ENCODE measurements around the gene DOCK11.

Gene DOCK11

DNA sequence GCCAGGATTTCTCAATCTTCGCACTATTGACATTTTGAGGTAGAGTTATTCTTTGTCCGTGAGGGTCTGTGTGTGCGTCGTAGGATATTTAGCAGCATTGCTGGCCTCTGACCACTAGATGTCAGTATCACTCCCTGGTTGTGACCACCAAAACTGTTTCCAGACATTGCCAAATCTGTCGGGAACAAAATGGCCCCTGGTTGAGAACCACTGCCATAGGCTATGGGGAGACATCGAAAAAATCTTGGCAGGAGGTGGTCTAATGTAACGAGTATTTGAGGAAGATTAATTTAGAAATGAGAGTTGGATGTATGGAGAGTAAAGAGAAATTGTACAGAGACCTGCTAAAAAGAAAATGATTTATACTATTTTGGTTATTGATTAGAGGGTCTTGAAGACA is 108.4 kb downstream of the DOCK11 start:
- no peaks in the 10 kb centered on the region for H3K9me3 ChIP-seq (ENCODE audit: low read depth, low read length)
- H3K9ac ChIP-seq (ENCODE audit: insufficient read length) = no peak overlapping the region
- TF ChIP-seq EZH2 (IDR thresholded peaks at IDR 0.05) = no peak
- no peak for TF ChIP-seq FOXP2 (optimal IDR thresholded peaks at IDR 0.05; ENCODE audit: control extremely low read depth, extremely low read length, insufficient read depth)
- TF ChIP-seq POLR2AphosphoS5 (IDR thresholded peaks at IDR 0.05; ENCODE audit: borderline replicate concordance, low read depth, low read length) = no peak
- H3K27ac ChIP-seq = no peak overlapping the region
- DNase-seq (ENCODE audit: low read depth, low spot score) = no peak
- no peaks in the 10 kb centered on the region for H3K36me3 ChIP-seq (ENCODE audit: insufficient read depth, low read length)
- no peak overlapping the region for H3K4me3 ChIP-seq

DNA sequence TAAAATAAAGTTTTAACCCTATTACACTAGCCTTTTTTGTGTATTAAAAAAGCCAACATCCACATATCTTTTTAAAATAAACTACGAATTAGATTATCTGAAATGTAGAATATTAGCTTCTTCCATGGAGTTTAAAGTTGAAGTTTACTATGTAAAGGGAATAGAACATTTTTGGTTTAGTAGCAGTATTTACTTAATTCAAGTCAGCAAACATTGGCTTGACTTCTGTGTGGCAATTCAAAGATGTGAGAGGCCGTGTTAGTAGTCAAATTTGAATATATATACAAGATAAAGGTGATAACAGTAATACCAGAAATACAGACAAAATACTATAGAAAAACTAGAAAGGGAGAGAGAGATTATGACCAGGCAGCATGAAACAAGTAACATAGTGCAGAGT is 116.7 kb downstream of the DOCK11 start:
- no peak overlapping the region for H3K9ac ChIP-seq (ENCODE audit: insufficient read length)
- no peak for DNase-seq (ENCODE audit: low read depth, low spot score)
- no peaks in the 10 kb centered on the region for H3K36me3 ChIP-seq (ENCODE audit: insufficient read depth, low read length)
- no peaks in the 10 kb centered on the region for H3K9me3 ChIP-seq (ENCODE audit: low read depth, low read length)
- H3K27ac ChIP-seq = no peak overlapping the region
- TF ChIP-seq EZH2 (IDR thresholded peaks at IDR 0.05) = no peak
- no peak for TF ChIP-seq FOXP2 (optimal IDR thresholded peaks at IDR 0.05; ENCODE audit: control extremely low read depth, extremely low read length, insufficient read depth)
- no peak for TF ChIP-seq POLR2AphosphoS5 (IDR thresholded peaks at IDR 0.05; ENCODE audit: borderline replicate concordance, low read depth, low read length)
- H3K4me3 ChIP-seq = no peak overlapping the region

DNA sequence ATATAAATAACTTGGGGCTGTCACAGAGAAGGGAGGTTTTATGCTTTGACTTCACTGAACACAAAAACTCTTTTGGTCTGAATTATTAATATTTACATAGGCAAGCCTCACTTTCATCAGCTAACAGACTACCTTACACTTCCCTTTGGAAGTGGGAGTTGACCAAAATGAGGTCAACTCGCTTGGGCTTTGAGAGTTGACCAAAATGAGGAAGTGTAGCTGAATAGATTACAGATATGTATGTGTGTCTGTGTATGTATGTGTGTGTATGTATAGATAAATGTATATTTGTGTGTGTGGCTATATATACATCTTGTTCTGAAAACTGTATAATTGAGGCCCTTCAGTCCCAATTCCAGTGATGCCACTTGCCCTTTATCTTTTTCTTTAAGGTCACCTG is 118.5 kb downstream of the DOCK11 start:
- Histone ChIP-seq H3K4me3 (no peak overlapping the region), H3K36me3 (ENCODE audit: insufficient read depth, low read length) (no peaks in the 10 kb centered on the region), H3K9ac (ENCODE audit: insufficient read length) (no peak overlapping the region), H3K27ac (no peak overlapping the region), H3K9me3 (ENCODE audit: low read depth, low read length) (no peaks in the 10 kb centered on the region)
- TF ChIP-seq POLR2AphosphoS5 (IDR thresholded peaks at IDR 0.05; ENCODE audit: borderline replicate concordance, low read depth, low read length) = no peak
- TF ChIP-seq EZH2 (IDR thresholded peaks at IDR 0.05) = no peak
- TF ChIP-seq FOXP2 (optimal IDR thresholded peaks at IDR 0.05; ENCODE audit: control extremely low read depth, extremely low read length, insufficient read depth) = no peak
- no peak for DNase-seq (ENCODE audit: low read depth, low spot score)

DNA sequence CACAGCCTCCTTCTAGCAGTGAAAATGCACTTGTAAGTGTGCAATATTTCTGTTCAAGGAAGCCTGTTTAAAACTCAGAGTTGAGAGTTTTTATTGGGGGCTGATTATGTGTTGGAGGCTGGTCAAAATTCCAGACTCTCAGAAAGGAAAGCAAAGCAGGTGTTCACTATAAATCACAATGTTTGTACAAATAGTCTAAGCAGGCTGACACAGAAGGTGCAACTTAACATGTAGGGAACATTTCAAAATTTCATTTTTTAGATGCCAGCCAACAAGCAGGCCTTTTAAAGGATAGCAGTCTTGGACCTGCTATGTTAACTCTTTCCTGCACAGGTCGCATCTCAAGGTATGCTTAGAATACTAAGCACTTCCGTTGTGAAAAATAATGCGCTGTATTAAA is 119.5 kb downstream of the DOCK11 start:
- Histone ChIP-seq H3K36me3 (ENCODE audit: insufficient read depth, low read length) (no peaks in the 10 kb centered on the region), H3K9ac (ENCODE audit: insufficient read length) (no peak overlapping the region), H3K9me3 (ENCODE audit: low read depth, low read length) (no peaks in the 10 kb centered on the region), H3K27ac (no peak overlapping the region), H3K4me3 (no peak overlapping the region)
- DNase-seq (ENCODE audit: low read depth, low spot score) = no peak
- TF ChIP-seq POLR2AphosphoS5 (IDR thresholded peaks at IDR 0.05; ENCODE audit: borderline replicate concordance, low read depth, low read length) (no peak), EZH2 (IDR thresholded peaks at IDR 0.05) (no peak), FOXP2 (optimal IDR thresholded peaks at IDR 0.05; ENCODE audit: control extremely low read depth, extremely low read length, insufficient read depth) (no peak)

DNA sequence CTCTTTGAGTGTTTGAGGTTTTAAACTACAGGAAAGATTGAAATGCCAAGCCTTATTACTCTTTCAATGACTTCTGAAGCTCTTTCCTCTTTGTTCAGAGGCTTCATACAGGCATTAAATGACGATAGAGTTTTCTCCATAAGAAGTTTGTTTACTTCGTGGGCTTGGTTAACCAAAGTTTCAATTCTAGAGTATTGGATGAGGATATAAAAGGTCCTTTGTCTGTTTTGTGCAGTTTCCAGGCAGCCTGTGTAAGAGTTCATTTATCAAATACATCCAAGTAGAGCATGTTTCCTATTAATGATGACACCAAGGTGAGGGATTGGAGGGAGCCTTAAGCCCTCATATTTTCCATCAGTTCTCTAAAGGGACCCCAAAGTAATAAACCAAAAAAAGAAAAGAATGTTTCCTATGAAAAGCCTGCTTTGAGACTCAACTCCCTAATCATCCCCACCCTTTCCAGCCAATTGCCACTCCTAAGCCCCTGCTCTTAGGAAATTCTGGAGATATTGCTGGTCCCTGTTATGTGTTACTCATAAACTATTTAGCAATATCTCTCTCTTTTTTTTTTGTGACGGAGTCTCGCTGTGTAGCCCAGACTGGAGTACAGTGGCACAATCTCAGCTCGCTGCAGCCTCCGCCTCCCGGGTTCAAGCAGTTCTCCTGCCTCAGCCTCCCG is 125.6 kb downstream of the DOCK11 start:
- DNase-seq (ENCODE audit: low read depth, low spot score) = no peak
- H3K9me3 ChIP-seq (ENCODE audit: low read depth, low read length) = no peaks in the 10 kb centered on the region
- no peak overlapping the region for H3K27ac ChIP-seq
- no peak overlapping the region for H3K4me3 ChIP-seq
- no peak overlapping the region for H3K9ac ChIP-seq (ENCODE audit: insufficient read length)
- H3K36me3 ChIP-seq (ENCODE audit: insufficient read depth, low read length) = no peaks in the 10 kb centered on the region
- TF ChIP-seq POLR2AphosphoS5 (IDR thresholded peaks at IDR 0.05; ENCODE audit: borderline replicate concordance, low read depth, low read length) = no peak
- TF ChIP-seq EZH2 (IDR thresholded peaks at IDR 0.05) = no peak
- TF ChIP-seq FOXP2 (optimal IDR thresholded peaks at IDR 0.05; ENCODE audit: control extremely low read depth, extremely low read length, insufficient read depth) = no peak

DNA sequence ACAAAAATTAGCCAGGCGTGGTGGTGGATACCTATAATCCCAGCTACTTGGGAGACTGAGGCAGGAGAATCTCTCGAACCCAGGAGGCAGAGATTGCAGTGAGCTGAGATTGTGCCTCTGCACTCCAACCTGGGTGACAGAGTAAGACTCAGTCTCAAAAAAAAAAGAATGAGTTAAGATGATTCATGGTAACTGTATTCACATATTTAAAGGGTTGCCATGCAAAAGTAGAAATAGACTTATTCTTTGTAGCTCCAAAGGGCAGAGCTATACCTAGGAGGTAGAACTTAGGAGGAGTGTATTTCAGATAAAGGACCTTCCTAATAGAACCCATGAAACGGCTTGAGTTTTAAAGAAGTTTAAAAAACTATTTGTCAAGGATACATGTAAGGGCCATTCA is 127.4 kb downstream of the DOCK11 start:
- no peak for DNase-seq (ENCODE audit: low read depth, low spot score)

DNA sequence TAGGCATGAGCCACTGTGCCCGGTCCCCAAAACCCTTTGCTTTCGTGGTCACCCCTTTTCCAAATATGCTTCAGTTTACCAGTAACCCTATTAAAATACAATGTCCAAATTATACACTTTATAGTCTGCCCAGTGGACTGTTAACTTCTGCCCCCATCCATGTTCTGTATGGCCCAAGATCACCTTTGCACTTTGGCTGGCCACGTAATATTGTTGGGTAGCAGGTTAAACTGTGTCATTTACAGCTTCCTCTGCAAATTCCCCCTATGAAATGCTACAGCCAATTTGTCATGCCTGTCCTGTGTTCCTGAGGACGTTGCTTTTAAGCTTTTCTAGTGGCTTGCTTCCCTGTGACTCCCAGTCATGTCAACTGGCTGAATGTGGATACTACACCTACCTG is 130.7 kb downstream of the DOCK11 start:
- no peaks in the 10 kb centered on the region for H3K9me3 ChIP-seq (ENCODE audit: low read depth, low read length)
- no peak for DNase-seq (ENCODE audit: low read depth, low spot score)
- no peaks in the 10 kb centered on the region for H3K36me3 ChIP-seq (ENCODE audit: insufficient read depth, low read length)
- H3K9ac ChIP-seq (ENCODE audit: insufficient read length) = no peak overlapping the region
- H3K4me3 ChIP-seq = no peak overlapping the region
- TF ChIP-seq POLR2AphosphoS5 (IDR thresholded peaks at IDR 0.05; ENCODE audit: borderline replicate concordance, low read depth, low read length) = no peak
- no peak for TF ChIP-seq EZH2 (IDR thresholded peaks at IDR 0.05)
- TF ChIP-seq FOXP2 (optimal IDR thresholded peaks at IDR 0.05; ENCODE audit: control extremely low read depth, extremely low read length, insufficient read depth) = no peak
- H3K27ac ChIP-seq = no peak overlapping the region

More for the DNA sequence above, 127.4 kb downstream of the DOCK11 start:
- H3K36me3 ChIP-seq (ENCODE audit: insufficient read depth, low read length) = no peaks in the 10 kb centered on the region
- H3K4me3 ChIP-seq = no peak overlapping the region
- H3K9me3 ChIP-seq (ENCODE audit: low read depth, low read length) = no peaks in the 10 kb centered on the region
- no peak overlapping the region for H3K27ac ChIP-seq
- no peak overlapping the region for H3K9ac ChIP-seq (ENCODE audit: insufficient read length)
- TF ChIP-seq POLR2AphosphoS5 (IDR thresholded peaks at IDR 0.05; ENCODE audit: borderline replicate concordance, low read depth, low read length) (no peak), FOXP2 (optimal IDR thresholded peaks at IDR 0.05; ENCODE audit: control extremely low read depth, extremely low read length, insufficient read depth) (no peak), EZH2 (IDR thresholded peaks at IDR 0.05) (no peak)

DNA sequence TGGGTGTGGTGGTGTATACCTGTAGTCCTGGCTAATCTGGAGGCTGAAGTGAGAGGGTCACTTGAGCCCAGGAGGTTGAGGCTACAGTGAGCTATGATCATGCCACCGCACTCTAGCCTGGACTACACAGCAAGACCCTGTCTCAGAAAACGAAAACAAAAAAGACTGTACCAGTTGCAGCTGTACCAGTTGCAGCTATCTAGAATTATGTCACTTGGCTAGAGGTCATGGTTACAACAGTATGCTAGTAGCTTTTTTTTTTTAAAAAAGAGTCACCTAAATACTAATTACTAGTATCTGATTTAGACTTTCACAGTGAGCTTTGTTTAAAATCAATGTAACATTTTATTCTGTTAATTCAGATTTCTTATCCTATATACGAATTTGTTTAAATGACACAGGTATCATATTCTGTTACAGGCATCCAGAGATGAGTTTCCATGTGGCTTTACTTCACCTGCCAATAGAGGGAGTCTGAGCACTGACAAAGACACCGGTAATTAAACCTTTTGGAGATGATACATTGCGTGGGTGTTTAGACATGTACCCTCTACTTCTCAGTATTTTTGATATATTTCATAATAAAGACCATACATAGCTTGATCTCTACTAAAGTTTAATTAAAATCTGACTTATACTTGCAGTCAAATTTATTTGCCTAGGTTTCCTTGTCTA is 131.6 kb downstream of the DOCK11 start:
- no peaks in the 10 kb centered on the region for H3K9me3 ChIP-seq (ENCODE audit: low read depth, low read length)

More for the DNA sequence above, 131.6 kb downstream of the DOCK11 start:
- H3K27ac ChIP-seq = no peak overlapping the region
- H3K4me3 ChIP-seq = no peak overlapping the region
- H3K36me3 ChIP-seq (ENCODE audit: insufficient read depth, low read length) = no peaks in the 10 kb centered on the region
- H3K9ac ChIP-seq (ENCODE audit: insufficient read length) = no peak overlapping the region
- no peak for TF ChIP-seq FOXP2 (optimal IDR thresholded peaks at IDR 0.05; ENCODE audit: control extremely low read depth, extremely low read length, insufficient read depth)
- TF ChIP-seq EZH2 (IDR thresholded peaks at IDR 0.05) = no peak
- TF ChIP-seq POLR2AphosphoS5 (IDR thresholded peaks at IDR 0.05; ENCODE audit: borderline replicate concordance, low read depth, low read length) = no peak
- no peak for DNase-seq (ENCODE audit: low read depth, low spot score)
